GM21360 (cell line): ENCODE data around the gene NDUFA13.

Source experiments
- ATAC-seq: cut with Tn5 transposase; IDR thresholded peaks from one replicate; pipeline ENCODE4 v1.9.1; 2021; ENCODE audit warnings: mild to moderate bottlenecking, moderate library complexity; ENCODE audit not compliant: unreplicated experiment

Gene NDUFA13

DNA sequence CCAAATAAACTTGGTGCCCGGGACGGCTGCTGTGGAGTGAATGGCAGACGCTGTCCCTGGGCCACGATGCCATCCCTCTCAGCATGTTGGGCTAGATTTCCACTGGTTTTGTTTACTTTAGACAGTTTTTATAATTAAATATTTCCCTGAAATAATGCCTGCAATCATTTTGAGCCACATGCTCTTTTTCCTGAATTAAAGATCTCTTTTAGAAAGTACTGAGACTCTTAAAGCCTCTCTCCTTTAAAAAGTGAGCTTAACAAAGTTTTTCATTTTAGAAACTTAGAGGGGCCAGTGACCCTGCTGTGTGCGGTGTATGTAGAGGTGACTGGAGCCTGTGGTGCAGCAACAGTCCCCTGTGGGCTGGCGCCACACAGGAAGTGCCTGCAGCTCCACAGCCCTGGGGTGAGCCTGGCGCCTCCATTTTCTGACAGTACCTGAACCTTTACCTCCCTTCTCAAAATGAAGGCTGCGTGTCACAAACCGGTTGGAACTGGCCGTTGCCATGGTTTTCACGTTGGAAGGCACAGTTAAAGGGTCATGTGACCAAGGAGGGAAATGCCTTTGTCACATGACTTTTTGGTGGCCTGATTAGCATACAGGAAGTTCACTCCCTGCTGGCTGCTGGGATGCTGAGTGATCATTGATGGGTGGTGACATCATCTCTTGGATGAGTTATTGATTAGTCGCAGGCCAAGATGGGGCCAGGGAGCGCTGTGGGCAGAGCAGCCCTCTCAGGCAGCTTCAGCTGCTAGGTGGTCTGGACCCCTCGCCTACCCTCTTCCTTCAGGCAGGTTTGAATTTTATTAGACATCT, 26.9 kb upstream of the NDUFA13 start:
- no peak for ATAC-seq

DNA sequence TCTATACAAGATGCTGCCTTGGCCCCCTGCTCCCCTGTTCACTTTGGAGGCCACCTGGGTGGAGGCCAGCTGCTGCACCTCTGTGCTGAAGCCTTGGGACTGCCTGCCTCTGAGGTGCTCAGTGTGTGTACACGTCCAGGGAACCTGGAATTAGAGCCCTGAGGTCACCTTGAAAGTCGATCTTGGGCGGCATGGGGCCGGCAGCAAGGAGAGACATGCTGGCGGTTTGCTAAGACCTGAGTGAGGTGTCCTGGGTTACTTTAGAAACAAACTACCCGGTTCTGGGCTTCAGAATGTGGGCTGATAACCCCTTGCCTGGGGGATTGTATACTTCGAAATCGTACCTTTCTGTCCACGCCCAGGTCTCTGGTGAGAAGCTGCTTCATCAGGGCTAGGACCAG, 26.2 kb upstream of the NDUFA13 start:
- ATAC-seq = no peak

DNA sequence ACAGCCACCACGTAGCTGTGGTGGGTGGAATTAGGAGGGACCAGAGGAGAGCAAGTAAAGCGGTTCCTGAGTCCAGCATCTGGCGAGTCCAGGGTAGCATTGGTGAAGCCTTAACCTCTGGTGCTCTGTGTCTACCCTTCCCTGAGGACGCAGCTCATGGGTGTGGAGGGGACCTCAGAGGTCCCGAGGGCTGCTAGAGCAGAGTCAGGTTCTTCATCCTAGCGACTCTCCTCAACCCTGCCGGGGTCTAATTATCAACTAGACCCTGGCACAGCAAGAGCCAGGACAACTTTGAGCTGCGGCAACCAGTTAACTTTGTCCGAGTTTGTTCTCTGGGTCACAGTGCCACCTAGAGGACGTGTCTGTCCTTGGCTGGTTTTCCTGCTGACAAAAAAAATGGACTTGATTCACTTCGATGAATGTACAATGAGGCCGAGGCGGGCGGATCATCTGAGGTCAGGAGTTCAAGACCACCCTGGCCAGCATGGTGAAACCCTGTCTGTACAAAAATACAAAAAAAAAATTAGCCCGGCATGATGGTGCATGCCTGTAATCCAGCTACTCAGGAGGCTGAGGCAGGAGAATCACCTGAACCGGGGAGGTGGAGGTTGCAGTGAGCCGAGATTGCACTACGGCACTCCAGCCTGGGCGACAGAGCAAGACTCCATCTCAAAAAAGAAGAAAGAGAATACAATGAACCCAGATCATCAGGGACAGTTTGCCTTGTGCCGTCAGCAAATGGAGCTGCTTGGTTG, 25.6 kb upstream of the NDUFA13 start:
- ATAC-seq = no peak

DNA sequence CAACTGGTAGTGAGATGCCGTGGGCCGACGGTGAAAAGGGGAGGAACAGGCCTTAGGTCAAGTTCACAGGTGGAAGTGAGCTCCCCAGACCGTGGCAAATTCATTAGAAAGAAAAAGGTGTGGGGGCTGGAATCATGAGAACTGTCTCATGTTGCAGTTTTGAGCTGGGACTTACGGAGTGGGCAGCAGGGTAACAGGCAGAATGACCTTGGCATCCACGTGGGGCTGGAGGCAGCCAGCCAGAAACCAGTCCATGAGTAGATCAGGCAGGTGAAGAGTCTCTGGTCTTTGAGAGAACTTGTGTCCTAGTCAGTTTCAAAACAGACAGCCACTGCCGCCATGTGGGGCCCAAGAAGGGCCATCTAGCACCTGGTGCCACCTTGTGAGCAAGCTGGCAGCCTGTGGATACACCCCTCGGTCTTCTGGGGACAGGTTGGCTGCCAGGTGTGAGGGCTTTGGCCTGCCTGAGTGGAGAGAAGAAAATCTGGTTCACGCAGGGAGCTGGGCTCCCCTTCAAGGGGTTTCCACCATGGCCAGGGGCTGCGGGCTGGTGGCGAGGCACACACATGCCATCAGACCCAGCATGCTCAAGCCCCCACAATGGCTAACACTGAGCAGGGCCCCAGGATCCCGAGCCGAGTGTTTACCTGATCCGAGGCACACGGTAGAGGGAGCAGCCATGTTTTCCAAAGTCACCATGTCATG, 24.6 kb upstream of the NDUFA13 start:
- no peak for ATAC-seq

DNA sequence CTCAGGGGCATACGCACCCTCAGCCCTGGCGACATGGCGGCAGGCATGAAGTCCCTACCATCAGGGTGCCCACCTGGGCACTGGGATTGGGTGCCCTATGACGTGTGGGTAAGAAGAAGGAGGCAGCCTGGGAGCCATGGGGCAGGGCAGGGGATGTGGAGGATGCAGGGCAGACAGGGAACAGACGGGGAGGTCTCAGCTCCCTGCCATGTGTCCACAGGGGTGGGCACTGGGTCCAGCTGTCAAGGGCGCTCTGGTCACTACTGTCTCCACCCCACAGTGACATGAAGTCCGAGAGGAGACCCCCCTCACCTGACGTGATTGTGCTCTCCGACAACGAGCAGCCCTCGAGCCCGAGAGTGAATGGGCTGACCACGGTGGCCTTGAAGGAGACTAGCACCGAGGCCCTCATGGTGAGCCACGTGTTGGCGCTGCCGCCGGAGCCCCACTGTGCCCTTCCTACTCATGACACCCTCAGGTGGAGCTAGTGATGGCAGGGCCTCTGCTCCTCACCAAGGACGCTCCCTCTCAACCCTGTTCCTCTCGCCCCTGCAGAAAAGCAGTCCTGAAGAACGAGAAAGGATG, 23.9 kb upstream of the NDUFA13 start:
- no peak for ATAC-seq

DNA sequence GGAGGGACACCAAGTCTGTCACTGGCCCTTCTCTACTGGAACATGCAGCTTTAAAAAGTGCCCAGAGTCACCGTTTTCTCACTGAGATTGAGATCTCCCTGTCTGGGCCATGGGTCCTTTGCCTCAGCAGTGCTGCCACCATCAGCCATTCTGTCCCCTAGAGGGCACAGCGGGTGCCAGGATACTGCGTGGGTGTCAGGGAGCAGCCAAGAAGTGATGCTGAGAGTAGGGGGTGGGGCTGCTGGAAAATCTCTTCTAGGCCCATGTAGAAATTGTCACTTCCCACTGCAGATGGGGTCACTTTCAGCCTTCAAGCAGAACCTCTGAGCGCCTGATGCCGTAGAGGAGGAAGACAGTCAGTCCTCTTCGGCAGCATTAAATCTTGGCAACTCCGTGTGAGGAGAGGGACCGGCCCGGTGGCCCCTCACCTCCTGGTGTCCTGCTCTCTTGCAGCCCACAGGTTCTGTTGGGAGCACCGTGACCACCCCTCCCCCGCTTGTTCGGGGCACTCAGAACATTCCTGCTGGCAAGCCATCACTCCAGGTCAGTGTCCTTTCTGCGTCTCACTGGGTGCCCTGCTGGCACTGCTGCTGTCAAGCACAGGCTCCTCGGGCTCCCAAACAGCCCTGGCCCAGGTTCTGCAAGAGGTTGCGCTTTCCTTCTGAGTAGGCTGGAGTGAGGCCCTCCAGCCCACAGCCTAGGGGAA, 22.0 kb upstream of the NDUFA13 start:
- no peak for ATAC-seq

DNA sequence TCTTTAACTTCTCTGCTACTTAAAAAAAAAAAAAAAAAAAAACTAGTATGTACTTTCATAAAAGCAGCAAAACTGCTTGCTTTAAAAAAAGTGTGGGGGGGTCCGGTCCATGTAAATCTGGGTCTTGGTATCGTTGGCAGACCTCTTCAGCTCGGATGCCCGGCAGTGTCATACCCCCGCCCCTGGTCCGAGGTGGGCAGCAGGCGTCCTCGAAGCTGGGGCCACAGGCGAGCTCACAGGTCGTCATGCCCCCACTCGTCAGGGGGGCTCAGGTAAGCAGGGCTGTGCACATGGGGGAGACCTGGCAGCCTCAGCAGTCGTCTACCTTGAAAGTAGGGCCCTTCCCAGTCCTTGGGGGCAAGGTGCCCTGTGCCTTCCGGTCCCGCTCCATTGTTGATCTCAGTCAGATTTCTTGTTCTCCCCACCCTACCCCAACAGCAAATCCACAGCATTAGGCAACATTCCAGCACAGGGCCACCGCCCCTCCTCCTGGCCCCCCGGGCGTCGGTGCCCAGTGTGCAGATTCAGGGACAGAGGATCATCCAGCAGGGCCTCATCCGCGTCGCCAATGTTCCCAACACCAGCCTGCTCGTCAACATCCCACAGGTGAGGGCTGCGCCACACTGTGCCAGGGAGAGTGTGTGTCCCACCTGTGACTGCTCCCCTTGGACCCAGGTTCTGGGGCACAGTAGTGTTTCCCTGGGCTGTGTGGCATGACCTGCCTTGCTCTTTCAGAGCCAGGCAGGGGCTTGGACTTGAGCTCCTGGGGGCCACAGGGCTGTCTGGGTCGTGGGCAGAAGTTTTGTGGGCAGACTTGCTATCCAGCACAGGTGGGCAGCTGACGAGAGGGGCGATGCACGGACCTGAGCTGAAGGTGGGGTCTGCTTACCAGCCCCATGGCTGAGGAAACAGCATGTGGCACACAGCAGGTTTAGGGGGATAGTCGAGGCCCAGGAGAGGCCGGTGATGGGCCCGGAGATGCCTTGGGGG, 20.1 kb upstream of the NDUFA13 start:
- ATAC-seq = no peak

DNA sequence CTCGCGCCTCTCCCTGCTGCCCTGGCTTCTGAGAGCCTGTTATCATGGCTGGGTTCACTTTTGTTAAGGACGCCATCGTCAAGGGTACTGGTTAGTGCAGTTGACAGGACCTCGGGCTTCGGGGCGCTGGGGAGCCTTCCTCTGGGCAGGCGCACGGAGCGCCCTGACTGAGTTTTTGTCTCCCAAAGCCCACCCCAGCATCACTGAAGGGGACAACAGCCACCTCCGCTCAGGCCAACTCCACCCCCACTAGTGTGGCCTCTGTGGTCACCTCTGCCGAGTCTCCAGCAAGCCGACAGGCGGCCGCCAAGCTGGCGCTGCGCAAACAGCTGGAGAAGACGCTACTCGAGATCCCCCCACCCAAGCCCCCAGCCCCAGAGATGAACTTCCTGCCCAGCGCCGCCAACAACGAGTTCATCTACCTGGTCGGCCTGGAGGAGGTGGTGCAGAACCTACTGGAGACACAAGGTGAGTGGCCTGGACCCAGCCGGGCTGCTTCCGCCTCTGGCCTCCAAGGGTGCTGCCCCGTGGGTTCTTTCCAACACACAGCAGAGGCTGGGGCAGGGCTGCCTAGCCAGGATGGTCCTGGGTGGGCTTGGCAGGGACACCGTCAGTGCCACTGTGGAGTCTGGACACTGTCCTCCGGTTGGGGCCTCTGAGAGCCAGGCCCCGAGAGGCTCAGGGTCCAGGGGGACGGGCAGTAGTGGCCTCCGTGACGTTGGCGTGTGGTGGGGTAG, 17.6 kb upstream of the NDUFA13 start:
- ATAC-seq = no peak

DNA sequence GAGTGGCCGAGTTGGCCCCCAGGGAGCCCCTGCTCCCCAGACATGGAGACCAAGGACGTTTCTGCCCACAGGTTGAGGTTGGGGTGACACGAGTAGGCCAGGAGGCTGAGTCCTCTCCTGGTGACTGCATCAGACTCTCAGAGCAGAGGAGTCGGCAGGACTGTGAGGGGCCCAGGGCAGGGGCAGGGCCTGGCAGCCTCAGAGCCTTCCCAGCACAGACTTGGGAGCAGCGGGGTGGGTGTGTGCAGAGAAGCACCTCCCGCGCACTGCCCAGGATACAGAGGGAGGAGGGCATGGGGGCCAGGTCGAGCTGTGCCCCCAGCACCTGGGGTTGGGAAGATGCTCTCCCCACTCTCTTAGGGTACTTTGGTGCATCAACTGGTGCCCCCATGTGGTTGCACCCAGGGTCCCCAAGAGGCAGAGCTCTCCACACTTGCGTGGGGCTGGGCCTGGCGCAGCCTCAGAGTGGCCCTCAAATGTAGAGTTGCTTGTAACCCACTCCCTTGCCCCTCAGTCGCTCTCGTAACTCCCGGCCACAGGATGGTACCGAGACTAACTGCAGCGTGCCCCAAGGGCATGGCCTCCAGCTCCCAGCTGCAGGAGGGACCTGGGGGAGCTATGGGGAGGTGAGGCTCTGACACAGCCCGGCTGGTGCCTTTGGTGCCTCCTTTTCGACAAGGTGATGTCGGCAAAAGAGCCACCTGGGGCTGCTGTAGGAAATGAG, 16.6 kb upstream of the NDUFA13 start:
- ATAC-seq = no peak

DNA sequence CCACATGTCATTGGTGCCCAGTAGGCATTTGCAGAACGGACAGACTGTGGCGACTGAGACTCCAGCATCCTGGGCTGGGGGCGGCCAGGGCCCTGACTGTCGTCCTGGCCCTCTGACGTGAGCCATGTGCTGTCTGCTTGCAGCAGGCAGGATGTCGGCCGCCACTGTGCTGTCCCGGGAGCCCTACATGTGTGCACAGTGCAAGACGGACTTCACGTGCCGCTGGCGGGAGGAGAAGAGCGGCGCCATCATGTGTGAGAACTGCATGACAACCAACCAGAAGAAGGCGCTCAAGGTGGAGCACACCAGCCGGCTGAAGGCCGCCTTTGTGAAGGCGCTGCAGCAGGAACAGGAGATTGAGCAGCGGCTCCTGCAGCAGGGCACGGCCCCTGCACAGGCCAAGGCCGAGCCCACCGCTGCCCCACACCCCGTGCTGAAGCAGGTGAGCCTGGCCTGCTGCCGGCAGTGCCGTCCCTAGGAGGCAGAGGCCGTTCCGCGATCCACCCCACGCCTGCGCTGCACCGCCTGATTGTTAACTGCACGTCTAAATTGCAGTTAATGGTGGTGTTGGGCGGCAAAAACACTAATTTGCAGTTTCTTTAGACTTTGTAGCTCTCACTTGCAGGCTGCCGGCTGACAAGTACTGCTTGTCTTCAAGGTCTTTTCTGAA, 14.9 kb upstream of the NDUFA13 start:
- ATAC-seq = no peak

DNA sequence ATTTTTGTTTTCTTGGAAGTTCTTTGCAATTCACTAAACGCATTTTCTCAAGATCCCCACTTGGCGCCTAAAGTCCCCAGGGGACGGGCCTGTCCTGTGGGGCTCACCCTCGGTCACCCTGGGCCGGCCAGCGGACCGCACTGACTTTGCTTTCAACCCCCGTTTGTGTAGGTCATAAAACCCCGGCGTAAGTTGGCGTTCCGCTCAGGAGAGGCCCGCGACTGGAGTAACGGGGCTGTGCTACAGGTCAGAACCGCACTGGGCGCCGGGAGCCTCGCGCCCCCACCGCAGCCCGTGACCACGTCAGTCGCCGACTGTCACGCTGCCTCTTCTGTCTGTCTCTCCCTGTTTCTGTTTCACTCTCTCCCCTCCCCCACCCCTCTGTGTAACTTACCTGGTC, 14.2 kb upstream of the NDUFA13 start:
- ATAC-seq = no peak

DNA sequence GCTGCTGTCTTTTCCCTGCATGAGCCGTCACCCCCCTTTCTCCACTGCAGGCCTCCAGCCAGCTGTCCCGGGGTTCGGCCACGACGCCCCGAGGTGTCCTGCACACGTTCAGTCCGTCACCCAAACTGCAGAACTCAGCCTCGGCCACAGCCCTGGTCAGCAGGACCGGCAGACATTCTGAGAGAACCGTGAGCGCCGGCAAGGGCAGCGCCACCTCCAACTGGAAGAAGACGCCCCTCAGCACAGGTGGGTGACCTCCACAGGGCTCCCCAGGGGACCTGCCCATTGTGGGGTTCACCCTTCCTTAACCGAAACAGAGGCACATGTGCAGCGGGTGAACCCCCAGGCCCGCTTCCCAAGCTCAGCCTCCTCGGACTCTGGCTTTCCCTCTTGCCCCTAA, 13.7 kb upstream of the NDUFA13 start:
- ATAC-seq = no peak

DNA sequence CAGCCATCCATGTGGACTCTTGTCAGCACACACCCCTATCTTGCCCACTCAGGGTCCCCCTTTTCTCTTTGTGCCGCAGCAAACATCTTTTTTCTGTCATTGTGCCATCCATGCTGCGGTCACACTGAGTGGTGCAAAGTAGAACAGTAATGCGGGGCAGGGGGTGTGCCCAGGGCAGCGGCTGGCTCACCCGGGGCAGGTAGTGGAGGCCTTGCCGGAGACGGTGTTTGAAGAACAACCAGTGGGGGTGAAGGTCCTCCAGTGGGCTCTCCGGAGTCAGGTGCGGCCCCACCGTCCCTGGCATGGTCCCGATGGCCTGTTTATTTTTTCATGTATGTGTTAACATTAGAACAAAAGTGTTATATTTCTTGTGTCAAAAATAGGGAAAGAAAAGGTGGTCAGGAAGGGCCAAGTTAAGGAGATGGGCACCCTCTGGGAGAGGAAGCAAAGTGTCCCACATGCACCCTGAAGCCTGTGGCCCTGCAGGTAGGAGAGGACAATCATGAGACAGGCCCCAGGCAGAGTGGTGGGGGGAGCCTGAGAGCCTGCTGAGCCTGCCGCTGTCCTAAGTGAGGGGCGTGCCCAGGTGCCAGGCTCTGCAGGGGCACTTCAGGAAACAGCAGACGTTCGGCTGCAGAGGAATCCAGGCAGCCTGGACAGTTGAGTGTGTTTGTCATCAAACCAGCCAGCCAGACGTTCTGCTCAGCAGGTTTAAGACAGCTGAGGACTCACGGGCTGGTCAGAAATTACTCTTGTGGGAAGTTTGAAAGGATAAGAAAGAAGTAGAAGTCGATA, 13.0 kb upstream of the NDUFA13 start:
- no peak for ATAC-seq

DNA sequence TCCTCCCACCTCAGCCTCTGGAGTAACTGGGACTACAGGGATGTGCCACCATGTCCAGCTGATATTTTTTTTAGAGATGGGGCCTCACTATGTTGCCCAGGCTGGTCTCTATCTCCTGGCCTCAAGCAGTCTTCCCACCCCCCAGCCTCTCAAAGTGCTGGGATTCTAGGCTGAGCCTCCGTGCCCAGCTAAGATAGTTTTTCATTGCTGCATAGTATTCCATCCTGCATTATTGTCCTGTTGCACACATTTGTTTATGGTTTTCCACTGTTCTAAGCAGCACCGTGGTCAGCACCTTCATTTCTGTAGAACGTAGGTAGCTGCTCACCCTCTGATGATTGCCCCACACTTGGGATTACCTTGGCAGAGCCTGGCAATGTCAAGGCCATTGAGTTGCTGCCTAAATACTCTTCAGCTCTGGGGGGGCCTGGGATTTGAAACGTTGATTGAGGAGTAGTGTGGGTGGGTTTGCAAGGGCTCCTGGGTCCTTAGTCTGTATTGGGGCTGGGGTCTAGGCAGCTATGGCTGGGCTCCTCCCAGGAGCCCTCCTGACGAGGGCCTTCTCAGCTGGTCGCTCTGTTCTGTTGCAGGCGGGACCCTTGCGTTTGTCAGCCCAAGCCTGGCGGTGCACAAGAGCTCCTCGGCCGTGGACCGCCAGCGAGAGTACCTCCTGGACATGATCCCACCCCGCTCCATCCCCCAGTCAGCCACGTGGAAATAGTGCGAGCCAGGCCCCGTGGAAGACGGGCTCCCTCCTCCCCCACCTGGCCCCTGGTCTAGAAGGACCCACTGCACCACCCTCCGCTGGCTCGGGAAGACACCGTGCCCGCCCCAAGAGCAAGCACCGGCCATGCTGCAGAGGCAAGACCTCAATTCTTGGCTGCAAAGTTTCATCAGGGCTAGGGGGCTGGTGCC, 11.0 kb upstream of the NDUFA13 start:
- ATAC-seq = no peak

DNA sequence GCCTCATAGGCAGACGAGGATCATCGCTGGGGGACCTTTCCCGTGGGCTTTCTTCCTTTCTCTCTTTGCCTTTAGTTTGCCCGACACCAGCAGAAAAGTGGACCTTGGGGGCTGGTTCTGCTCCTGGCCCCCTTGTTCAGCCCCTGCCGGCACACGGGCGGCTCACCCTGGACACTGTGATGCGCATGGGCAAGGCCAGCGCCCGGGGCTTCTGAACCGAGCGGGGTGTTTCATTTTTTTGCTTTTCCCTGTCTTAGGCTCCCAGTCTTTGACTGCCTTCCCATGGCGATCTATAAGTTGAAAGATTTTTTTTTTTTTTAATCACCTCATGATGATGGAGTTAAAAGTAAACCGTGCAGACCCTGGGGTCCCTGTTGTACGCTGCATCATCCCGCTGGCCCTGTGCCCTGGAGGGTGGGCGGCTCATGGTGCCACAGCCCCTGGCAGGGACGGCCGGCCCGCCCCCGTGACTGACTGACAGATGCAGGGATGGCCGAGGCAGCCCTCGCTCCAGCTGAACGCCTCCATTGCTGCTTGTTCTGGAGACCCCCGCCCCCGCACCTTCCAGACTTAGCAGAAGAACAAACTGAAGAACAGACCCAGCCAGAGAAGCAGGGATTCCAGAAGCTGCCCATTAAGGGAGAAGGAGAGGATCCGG, 10.2 kb upstream of the NDUFA13 start:
- no peak for ATAC-seq
